NCI-H1436 treated with DMSO at 0.1 percent for 48 hours (cell line): Measurements from ENCODE around the gene FCER1G.
A peak's percentile ranks its signal among the peaks of the same experiment; 100 is the strongest.
"Not testable (repeated sequence)": the region's sequence is repeated elsewhere in the genome, so short reads cannot be mapped to it uniquely, and the experiment has no call there.

ENCODE experiments used
- DNase-seq: peaks from one replicate; lab custom pipeline; 2025; lab: John Stamatoyannopoulos, UW

FCER1G gene

DNA sequence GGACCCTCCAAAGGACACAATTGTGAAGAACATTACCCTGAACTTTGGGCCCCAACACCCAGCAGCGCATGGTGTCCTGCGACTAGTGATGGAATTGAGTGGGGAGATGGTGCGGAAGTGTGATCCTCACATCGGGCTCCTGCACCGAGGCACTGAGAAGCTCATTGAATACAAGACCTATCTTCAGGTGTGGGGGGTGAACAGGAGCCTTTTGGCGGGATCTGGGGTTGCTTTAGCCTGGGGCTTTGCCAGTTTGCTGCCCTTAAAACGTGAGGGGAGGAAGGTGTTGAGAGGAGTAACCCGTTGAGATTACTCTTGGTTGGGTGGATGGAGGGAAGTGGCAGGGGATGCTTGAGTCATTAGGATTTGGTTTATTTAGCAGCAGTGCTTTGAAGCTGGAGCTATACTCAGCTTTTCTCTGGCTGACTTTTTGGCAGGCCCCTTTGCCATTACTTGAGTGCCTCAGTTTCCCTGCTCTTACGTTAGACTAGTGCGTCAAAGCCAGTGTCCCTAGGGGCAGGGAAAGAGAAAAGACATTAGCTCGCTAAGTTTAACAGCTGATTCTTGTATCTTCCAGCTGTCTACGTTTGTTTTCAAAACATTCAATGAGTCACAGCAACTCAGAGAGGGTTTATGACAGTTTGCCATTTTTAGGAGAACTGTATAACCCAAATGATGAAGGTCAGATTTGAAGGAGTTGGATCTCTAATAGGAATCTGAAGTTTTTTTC, 8.5 kb upstream of the FCER1G start:
- DNase-seq: no peak

DNA sequence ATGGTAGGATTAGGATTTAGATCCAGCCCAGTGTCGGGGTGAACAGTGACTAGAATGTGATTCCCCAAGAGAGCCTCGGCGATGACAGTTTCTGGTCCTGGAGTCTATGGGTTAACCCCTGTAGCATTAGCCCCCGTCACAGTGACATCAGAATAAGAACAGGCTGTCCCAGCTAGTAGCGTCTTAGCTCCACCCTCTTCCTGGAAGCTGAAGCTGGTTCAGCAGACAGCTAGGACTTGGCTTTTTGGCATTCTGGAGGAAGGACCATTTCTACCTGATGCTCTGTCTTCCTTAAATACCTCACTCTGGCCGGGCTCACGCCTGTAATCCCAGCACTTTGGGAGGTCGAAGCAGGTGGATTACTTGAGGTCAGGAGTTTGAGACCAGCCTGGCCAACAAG, 7.9 kb upstream of the FCER1G start:
- DNase-seq: no peak

DNA sequence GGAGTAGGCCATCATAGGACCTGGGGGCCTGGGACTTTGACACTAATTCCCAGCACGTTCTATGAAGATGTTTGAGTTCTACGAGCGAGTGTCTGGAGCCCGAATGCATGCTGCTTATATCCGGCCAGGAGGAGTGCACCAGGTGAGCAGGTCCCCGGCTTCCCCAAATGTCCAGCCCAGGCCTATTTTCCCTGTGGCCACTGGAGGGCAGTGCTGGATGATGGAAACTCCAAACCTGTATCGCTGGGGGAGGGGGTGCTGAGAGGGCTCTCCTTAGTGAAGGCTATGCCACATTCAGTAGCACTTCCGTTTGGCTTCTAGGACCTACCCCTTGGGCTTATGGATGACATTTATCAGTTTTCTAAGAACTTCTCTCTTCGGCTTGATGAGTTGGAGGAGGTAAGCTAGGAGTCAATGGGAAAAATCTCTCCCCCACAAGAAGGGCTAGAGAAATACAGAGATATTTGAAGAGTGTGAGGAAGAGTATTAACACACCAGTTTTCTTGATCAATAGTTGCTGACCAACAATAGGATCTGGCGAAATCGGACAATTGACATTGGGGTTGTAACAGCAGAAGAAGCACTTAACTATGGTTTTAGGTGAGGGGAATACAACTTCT, 5.2 kb upstream of the FCER1G start:
- DNase-seq: no peak

DNA sequence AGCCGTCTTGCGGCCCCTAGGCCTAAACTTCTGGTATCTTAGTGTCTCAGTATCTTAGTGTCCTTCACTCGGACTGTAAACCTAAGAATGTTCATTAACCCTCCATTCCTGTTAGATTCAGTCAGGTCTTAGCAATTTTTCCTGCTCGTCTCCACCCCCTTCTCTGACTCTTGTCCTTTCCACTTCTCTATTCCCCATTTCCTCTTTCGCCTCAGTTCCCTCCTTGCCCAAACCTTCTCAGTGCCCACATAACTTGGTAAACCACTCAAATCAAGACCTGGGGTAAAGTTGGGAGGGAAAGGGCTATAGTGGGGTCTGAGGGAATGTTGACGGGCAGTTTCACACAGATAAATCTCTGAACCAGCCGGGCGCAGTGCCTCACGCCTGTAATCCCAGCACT, 726 bp upstream of the FCER1G start:
- no peak for DNase-seq

DNA sequence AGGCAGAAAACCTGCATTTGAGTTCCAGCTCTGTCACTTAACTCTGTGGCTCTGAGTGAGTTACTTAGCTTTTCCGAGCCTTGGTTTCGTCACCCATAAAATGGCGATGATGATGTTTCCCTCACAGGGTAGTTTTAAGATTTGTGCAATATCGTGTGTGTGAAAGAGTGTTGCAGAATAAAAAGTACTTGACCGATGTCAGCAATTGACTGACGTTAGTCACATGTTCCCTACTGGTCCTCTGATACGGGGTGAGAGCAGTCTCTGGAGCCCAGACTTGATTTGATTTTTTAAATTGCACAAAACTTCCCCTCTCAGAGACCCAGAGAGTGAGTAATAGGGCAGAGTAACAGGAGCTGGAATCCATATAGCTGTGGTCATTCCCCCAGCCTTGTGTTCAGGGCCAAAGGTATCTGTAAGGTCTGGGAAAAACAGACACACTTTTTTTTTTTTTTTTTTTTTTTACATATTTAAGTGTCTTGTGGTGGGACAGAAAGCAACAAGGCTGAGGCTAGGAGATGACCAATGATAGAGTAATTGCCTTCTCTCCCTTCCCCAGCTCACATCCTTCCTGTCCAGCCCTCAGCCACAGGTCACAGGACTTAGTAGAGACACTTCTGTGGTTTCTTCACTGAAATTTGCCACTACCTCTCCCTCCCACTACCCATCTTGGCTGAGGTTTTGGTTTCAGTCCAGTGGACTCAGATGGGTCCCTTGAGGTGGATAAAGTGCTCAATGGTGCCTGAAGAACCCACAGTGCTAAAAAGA, 2.0 kb downstream of the FCER1G start:
- DNase-seq: no peak

DNA sequence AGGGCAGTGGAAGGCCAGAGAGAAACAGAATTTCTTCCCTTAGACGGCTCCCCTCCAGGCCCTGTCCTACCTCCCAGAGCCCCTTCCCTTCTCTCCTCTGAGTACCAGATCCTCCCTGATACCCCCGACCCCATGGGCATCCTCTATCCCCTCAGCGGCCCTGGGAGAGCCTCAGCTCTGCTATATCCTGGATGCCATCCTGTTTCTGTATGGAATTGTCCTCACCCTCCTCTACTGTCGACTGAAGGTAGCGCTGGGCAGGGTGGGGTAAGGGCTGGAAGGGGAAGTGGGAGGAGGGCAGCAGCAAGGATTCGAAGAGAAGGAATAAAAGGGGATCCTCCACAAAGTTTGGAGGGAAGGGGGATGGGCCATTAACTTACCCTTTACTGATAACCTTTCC, 2.7 kb downstream of the FCER1G start:
- no peak for DNase-seq

DNA sequence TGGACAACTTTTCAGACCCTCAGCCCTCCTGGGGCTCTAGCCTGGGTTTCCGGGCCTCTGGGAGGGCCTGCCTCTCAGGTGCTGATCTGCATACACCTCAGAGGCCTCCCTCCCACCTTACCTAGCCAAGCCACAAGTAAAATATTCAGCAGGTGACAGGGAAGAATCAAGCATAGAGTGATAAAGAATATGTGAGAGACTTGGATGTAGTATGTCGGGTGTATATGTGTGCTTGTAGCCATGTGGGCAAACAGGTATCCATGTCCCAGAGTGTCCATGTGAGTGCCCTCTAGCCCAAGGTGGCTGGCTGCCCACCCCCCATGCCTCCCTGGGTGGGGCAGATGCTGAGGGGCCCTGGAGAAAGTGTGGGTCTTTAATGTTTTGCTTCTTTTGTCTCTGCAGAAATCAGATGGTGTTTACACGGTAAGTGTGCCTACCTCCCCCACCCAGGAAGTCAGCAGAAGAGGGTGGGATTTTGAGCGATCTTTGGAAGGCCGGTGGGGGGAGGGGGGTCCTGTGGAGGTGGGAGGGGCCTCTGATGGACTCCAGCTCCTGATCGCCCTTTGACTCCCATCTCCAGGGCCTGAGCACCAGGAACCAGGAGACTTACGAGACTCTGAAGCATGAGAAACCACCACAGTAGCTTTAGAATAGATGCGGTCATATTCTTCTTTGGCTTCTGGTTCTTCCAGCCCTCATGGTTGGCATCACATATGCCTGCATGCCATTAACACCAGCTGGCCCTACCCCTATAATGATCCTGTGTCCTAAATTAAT, 3.4 kb downstream of the FCER1G start:
- DNase-seq: no peak

DNA sequence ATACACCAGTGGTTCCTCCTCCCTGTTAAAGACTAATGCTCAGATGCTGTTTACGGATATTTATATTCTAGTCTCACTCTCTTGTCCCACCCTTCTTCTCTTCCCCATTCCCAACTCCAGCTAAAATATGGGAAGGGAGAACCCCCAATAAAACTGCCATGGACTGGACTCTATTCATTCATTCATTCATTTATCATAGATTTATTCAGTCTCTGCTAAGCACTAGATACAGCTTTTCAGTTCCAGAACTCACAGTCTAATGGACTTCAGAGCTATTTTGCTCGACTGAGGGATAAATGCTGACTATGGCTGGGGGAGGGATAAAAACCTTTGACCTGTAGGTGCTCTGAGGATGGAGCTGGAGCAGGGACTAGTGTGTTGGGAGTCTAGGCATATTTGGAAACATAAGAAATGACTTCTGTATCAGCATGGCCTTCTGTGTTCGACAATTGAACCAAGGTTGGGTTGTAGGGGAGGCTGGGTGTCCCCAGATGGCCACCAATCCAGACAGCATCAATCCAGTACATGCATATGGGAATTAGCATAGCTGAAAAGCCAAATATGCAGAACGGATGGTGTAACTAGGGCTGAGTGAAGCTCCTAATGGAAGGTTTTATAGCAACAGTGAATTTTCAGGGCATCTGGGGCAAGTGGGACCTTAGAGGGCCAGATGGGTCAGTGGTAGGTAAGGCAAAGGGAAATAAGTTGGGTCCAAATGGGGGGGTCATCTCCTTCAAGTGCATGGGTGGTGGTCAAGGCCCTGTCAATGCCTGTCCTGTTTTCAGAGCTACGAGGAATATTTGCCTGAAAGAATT, 4.2 kb downstream of the FCER1G start:
- DNase-seq: no peak

DNA sequence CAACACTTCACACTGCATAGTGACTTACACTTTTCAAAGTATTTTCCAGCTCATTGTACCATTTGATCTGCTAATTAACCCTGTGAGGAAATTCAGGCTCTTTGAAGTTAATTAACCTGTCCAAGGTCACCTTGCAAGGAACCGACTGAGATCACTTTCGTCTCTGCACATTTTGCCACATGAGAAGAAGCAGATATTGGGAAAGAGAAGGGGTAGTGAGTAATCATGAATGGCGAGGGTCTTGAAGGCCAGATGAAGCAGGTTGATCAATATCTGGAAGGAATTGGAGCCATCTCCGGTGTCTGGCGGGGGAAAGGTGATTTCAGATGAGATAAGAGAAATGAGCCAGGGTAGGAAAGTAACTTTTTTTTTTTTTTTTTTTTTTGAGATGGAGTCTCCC, 4.9 kb downstream of the FCER1G start:
- DNase-seq: no peak

DNA sequence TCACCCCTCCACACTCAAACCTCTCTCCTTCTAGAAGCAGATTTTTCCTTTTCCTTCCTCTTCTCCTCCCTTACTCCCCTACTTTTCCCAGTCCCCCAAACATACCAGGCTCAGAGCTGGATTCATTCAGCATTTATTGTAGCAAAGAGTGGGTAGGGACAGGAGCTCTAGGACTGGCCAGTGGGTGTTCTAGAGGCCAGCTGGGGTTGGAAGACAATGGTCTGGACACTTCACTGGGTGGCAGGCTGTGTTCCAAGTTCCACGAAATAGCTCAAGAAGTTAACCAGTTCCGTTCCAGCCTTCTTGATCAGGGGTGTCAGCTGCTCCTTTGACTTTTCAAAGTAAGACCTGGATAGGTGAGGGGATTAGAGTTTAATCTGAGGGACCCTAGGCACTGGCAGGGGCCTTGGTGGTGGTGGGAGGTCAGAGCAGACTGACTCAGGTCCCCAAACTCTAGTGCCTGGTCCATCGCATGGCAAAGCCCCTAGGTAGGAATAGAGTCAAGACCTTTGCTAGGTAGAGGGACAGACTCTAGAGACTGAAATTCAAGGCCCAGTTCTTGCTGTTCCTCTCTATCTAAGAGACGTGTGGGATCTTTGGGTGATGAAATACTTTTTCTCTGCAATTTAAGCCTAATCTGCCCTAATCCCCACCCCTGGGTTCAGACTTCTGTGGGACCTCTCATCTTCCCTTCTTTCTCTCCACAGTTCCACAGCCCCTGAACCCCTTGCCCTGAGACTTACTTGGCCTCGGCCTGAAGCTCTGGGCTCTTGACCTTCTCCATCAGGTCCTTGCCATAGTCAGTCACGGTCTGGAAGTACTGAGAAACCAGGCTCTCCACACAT, 7.3 kb downstream of the FCER1G start:
- DNase-seq: no peak

DNA sequence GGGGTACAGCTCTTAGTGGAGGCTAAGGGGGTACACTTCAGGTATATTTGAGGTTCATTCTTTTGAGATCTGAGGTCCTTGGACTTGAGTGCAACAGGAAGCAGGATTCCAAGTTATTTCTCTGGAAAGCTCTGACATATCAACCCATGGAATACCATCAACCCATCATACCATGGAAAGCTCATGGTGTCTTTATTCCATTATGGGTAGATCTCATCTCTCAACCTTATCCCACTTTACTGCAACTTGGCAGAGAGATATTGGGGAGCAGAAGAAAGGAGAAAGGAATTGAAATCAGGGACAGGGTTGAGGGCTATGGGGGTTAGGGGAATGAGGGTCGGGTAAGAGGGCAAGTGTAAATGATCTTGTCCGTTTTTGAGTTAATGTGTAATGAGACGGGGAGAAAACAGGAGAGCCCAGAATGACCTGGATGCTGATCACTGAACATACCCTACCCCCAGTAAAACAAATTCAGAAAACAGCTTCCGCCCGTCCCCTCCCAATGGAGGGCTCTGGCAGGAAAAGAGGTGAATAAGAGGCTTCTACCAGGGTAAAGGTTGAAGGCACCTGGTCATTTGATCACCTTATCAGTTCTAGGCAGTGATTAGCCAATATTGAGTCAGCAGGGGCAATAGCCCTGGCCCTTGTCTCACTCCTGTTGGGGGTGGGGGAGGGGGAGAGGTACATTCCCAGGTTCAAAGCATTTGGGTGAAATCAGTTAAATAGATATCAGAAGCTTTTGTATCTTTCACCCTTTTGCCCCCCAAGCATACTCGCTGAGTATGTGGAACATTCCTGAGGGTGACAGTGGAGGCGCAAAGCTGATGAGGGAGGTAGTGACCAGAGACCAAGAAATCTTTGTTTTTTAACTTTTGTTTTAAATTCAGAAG, 9.0 kb downstream of the FCER1G start:
- DNase-seq: no peak

DNA sequence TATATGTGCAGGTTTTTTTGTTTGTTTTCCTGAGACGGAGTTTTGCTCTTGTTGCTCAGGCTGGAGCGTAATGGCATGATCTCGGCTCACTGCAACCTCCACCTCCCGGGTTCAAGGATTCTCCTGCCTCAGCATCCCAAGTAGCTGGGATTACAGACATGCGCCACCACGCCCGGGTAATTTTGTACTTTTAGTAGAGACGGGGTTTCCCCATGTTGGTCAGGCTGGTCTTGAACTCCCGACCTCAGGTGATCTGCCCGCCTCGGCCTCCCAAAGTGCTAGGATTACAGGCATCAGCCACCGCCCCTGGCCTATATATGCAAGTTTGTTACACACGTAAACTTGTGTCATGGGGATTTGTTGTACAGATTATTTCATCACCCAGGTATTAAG, 9.6 kb downstream of the FCER1G start:
- DNase-seq: not testable (repeated sequence)

DNA sequence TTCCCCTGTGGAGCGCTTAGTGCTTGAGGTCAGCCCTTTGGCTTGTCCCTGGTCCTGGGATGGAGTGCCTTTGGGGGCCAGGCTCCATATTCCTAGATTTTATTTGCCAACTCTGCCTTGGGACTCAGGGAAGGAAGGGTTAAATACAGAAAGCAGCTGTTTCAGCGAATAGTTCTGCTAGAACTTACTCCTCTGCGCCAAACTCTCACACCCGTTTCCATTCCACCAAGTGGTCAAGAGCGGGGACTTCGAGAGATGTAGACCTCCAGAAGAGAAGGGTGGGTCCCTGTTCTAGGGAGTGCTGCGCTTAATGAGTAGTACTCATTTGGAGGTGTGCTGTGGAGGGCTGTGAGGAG, 10.1 kb downstream of the FCER1G start:
- DNase-seq: no peak

DNA sequence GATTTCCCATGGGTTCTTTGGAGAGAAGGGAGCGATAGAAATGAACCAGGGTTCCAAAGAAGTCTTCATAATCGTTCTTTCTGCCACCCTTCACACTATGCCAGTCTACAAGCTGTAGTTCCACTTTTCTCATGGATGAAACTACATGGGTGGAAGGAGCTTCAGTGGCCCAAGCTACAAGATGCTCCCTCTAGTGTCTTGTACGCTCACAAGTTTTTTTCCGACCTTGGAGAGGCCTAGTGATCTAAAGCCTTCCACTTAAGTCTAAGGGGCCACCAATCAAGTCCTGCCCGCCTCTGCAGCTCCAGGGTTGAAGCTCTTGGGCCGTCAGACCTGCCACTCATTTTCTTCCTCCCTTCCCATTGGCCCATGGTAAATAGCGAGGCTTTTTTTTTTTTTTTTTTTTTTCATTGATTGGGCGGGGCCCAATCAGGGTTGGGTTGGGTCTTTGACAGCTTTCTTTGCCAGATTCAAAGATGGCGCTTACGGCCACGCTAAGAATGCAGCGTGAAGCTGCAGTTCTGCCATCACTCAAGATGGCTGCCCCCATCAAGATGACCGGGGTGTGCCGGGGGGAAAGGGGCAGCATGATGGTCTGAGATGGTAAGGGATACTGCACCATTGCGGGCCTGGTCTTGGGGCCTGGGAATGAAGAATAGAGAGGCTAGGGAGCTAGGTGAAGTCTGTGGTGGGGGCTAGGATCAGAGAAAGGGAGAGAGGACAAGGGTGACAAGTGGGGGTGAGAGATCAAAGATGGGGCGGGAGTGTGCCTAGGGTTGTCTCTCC, 10.6 kb downstream of the FCER1G start, which contains the start of gene TOMM40L:
Gene TOMM40L, plus strand, starts transcription at position 527 of the 786 bp plus-strand sequence. CDS start 430 bp downstream, outside the sequence.
- peak; percentile 96 for DNase-seq

DNA sequence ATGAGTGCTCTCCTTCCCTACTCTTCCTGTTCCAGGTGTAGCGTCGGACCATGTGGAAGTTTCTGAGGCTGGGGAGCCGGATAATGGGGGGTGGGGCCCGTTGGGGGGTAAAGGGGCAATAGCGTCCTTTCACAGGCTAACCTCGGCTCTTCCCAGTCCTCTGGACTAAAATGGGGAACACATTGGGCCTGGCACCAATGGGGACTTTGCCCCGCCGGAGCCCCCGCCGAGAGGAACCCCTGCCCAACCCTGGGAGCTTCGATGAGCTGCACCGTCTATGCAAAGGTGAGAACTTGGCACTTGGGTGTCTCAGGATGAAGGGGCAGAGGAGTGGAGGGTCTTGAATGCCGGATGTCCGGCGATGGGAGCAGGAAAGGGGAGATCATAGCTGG, 11.2 kb downstream of the FCER1G start:
- DNase-seq: no peak

DNA sequence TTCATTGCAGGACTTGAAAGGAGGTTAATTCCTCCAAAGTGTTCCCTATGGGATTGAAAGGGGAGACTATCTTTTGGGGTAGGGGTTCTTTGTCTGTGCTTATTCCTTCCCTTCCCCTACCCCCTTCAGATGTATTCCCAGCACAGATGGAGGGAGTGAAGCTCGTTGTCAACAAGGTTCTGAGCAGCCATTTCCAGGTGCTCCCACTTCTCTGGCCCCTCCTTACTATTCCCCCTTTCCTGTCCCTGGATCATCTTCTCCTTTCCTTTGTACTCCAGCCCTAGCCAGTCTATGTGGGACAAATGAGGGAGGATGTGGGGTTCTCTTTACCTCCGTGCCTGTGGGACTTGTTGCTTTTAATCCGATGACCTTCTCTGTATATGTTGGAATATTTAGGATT, 11.7 kb downstream of the FCER1G start:
- DNase-seq: no peak

DNA sequence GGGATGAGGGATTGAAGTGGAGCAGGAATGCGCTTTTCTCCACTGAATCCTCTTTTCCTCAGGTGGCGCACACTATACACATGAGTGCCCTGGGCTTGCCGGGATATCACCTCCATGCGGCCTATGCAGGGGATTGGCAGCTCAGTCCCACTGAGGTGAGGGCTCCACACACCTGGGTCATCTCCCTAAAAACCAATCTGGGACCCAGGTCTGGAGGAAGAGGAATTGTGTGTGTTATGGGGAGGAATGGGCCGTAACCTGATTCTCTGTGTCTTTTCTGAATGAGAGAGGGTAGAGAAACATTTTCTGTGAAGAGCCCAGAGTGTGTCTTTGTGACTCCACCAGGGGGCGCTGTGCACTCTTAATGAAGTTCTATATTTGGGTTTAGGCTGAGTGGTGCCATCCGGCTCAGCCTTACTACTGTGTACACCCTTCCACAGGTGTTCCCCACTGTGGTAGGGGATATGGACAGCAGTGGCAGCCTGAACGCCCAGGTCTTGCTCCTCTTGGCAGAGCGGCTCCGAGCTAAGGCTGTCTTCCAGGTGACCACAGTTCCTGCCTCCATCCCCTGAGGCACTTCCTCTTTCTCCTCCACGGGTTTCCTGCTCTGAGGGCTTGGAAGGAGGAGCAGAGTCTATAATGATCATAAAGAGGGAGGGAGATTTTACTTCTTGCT, 12.2 kb downstream of the FCER1G start:
- peak; percentile 41 for DNase-seq

DNA sequence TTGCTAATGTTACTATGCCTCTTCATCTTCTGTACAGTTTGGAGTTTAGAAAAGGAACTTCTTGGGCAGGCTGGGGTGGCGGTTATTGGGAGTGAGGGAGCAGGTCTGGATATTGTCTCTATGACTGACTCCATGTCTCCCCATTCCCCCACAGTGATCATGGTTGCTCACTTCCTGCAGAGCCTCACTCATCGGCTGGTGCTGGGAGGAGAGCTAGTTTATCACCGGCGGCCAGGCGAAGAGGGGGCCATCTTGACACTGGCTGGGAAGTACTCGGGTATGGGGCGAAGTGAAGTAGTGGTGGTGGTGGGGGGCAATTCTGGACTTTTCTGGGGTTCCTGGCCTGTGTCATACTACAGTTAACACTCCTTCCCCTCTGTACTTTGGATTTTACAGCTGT, 12.9 kb downstream of the FCER1G start:
- DNase-seq: no peak
